ENCODE data around the gene DOK7. TPM values are rescaled to one million over a fixed set of nuclear protein-coding genes. Genes with fewer than 3 reads are reported as not detected.

Gene DOK7
- total RNA-seq, 1 experiment from 2014 or later = 5.3 TPM

DNA sequence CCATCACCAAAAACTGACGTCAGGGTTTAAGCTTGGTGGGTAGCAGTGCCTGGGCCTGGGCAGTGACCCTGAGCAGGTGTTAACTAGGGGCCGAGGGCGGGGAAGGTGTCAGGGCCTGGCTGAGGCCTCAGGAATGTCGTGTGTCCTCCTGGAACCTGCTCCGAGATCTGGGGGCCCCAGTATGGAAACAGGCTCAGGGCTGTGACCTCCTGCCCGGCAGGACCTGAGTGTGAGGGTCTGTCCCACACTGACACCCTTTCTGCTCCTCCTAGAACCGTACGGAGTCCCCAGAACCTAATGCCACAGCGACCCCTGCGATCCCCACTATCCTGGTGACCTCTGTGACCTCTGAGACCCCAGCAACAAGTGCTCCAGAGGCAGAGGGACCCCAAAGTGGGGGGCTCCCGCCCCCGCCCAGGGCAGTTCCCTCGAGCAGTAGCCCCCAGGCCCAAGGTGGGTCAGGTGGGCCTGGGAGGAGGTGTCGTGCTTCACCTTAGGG lies 20.6 kb upstream of the DOK7 start:
- no TSS peak for BruUV-seq (replicated peaks)
- CTCF ChIA-PET = interaction anchor here (0.5 to 3.0 kb wide), 11 partner anchors 12 to 504 kb away, joined by 3 to 14 read pairs (median 4); no protein-coding TSS in a partner anchor
- Mint-ChIP-seq H3K36me3 (ENCODE audit: insufficient read depth, unreplicated experiment) (no peaks in the 10 kb centered on the region), H3K9me3 (ENCODE audit: unreplicated experiment) (no peaks in the 10 kb centered on the region), H3K4me3 (ENCODE audit: unreplicated experiment) (no peak overlapping the region), H3K4me1 (ENCODE audit: insufficient read depth, unreplicated experiment) (peaks cover 14% of the 10 kb centered on the region), H3K27ac (ENCODE audit: low read depth, unreplicated experiment) (no peak overlapping the region), H3K27me3 (ENCODE audit: insufficient read depth, unreplicated experiment) (no peaks in the 10 kb centered on the region)
- POLR2A ChIA-PET = interaction anchor here (1.3 kb wide), 1 partner anchor 56 kb away, joined by 3 read pairs; no protein-coding TSS in a partner anchor
- DNase-seq (ENCODE audit: unreplicated experiment) = no peak
- intact Hi-C loops (cut with micrococcal nuclease) = no loop called here
- TF ChIP-seq, protein P1, sequence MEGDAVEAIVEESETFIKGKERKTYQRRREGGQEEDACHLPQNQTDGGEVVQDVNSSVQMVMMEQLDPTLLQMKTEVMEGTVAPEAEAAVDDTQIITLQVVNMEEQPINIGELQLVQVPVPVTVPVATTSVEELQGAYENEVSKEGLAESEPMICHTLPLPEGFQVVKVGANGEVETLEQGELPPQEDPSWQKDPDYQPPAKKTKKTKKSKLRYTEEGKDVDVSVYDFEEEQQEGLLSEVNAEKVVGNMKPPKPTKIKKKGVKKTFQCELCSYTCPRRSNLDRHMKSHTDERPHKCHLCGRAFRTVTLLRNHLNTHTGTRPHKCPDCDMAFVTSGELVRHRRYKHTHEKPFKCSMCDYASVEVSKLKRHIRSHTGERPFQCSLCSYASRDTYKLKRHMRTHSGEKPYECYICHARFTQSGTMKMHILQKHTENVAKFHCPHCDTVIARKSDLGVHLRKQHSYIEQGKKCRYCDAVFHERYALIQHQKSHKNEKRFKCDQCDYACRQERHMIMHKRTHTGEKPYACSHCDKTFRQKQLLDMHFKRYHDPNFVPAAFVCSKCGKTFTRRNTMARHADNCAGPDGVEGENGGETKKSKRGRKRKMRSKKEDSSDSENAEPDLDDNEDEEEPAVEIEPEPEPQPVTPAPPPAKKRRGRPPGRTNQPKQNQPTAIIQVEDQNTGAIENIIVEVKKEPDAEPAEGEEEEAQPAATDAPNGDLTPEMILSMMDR (IDR thresholded peaks at IDR 0.05; ENCODE audit: unreplicated experiment) = no peak

DNA sequence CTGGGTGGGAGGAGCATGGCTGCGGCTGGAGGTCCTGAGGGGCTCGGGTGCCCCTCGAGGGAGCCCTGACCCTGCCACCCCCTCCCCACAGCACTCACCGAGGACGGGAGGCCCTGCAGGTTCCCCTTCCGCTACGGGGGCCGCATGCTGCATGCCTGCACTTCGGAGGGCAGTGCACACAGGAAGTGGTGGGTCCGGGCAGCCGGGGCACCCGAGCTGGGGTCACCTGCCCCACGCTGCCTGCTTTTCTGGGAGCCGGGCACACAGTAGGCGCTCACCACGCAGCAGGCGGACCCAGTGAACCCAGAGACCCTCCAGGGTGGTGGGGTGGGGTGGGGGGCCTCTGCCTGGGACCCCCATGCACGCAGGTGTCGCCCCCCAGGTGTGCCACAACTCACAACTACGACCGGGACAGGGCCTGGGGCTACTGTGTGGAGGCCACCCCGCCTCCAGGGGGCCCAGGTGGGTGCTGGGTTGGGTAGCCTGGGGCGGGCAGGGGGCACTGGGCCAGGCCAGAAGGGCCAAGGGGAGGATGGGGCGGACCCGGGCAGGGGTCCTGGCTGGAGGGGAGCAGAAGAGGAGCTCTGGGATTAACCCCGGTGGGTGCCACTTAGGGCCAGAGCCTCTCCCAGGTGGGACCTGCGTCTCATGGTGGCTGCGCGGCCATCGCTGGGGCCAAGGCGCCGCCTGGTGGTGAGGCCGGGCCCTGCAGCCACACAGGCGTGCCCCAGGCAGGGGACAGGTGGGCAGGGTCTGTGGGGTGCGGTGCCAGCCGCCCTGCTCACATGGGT lies 20.0 kb upstream of the DOK7 start:
- no peak overlapping the region for H3K4me3 Mint-ChIP-seq (ENCODE audit: unreplicated experiment)
- intact Hi-C loops (cut with micrococcal nuclease) = loop anchor here (1.0 kb wide), 1 partner anchor 97 kb away; no protein-coding TSS in a partner anchor
- DNase-seq (ENCODE audit: unreplicated experiment) = peak; percentile 56
- no peaks in the 10 kb centered on the region for H3K36me3 Mint-ChIP-seq (ENCODE audit: insufficient read depth, unreplicated experiment)
- peaks cover 10% of the 10 kb centered on the region for H3K4me1 Mint-ChIP-seq (ENCODE audit: insufficient read depth, unreplicated experiment)
- H3K27me3 Mint-ChIP-seq (ENCODE audit: insufficient read depth, unreplicated experiment) = no peaks in the 10 kb centered on the region
- TF ChIP-seq, protein P1 (IDR thresholded peaks at IDR 0.05; ENCODE audit: unreplicated experiment) = peak; percentile 97
- POLR2A ChIA-PET = no interaction called here
- no TSS peak for BruUV-seq (replicated peaks)
- no peak overlapping the region for H3K27ac Mint-ChIP-seq (ENCODE audit: low read depth, unreplicated experiment)
- CTCF ChIA-PET = interaction anchor here (0.6 to 2.3 kb wide), 22 partner anchors 9 to 295 kb away, joined by 3 to 13 read pairs (median 4); no protein-coding TSS in a partner anchor
- no peaks in the 10 kb centered on the region for H3K9me3 Mint-ChIP-seq (ENCODE audit: unreplicated experiment)

- no peak for DNase-seq (ENCODE audit: unreplicated experiment)
- POLR2A ChIA-PET = no interaction called here
- Mint-ChIP-seq H3K36me3 (ENCODE audit: insufficient read depth, unreplicated experiment) (no peaks in the 10 kb centered on the region), H3K9me3 (ENCODE audit: unreplicated experiment) (no peaks in the 10 kb centered on the region), H3K27me3 (ENCODE audit: insufficient read depth, unreplicated experiment) (no peaks in the 10 kb centered on the region), H3K4me1 (ENCODE audit: insufficient read depth, unreplicated experiment) (peaks cover 10% of the 10 kb centered on the region), H3K4me3 (ENCODE audit: unreplicated experiment) (no peak overlapping the region), H3K27ac (ENCODE audit: low read depth, unreplicated experiment) (no peak overlapping the region)
- TF ChIP-seq, protein P1 (IDR thresholded peaks at IDR 0.05; ENCODE audit: unreplicated experiment) = no peak
- intact Hi-C loops (cut with micrococcal nuclease) = loop anchor here (1.0 kb wide), 1 partner anchor 98 kb away; no protein-coding TSS in a partner anchor
- BruUV-seq (replicated peaks) = no TSS peak
- CTCF ChIA-PET = interaction anchor here (0.6 to 2.3 kb wide), 21 partner anchors 9 to 295 kb away, joined by 3 to 13 read pairs (median 3); no protein-coding TSS in a partner anchor
Measured at GRCh38 chr4:3443750-3444309, 19.3 kb upstream of the DOK7 start.

Data from MCF 10A (cell line).